Lower leg skin (tissue), 4 donors: ENCODE measurements around the gene GSG1L. TPM values are rescaled to one million over a fixed set of nuclear protein-coding genes. Genes with fewer than 3 reads are reported as not detected.
"Not testable (repeated sequence)": the region's sequence is repeated elsewhere in the genome, so short reads cannot be mapped to it uniquely, and the experiment has no call there.

Source experiments
- DNase-seq, 2 donors: peaks; one replicate each; pipeline ENCODE4 v3.0.0-alpha.2; 2019; ENCODE audit warnings: low spot score in 2 of 2
- H3K4me3 ChIP-seq: fragments of 200-600 bp; sonication (generic); 2 replicates; pipeline ENCODE4 v1.5.1; 2017; ENCODE audit warnings: mild to moderate bottlenecking, low read depth; ENCODE audit not compliant: poor library complexity, severe bottlenecking
- POLR2A ChIP-seq, 2 donors: fragments of 450-650 bp; IDR thresholded peaks; one replicate each; pipeline ENCODE4 v1.6.1; 2016 to 2017; ENCODE audit warnings: antibody characterized with exemption in 2 of 2, mild to moderate bottlenecking in 1 of 2, moderate library complexity in 1 of 2
- WGBS, 2 donors: methylation state at CpG; one replicate each; pipeline ENCODE4 v1.1.5; 2018; 5-methylcytosine and 5-hydroxymethylcytosine counted together
- intact Hi-C: fragments of 100-400 bp; cut with DNase I; formaldehyde crosslinking; loops from one replicate; pipeline ENCODE4 v1.15.0; 2023; ENCODE audit warnings: low total_unique reads
- total RNA-seq, 4 donors: library from RNA; depleted of rRNA; stranded (reverse); fragments of >200 nt; gene quantifications; one replicate each; pipeline ENCODE4 v1.1.0, GENCODE V29; 2016
- TF ChIP-seq, protein P1 (sequence below), 3 donors: fragments of 450-650 bp; IDR thresholded peaks; one replicate each; pipeline ENCODE4 v1.5.1; 2016; ENCODE audit warnings: antibody characterized with exemption in 3 of 3, mild to moderate bottlenecking in 3 of 3, moderate library complexity in 2 of 3

The GSG1L gene
- total RNA-seq, 4 donors from 2014 or later: 0.49 to 1.1 (median 0.59) TPM; not detected in 1

DNA sequence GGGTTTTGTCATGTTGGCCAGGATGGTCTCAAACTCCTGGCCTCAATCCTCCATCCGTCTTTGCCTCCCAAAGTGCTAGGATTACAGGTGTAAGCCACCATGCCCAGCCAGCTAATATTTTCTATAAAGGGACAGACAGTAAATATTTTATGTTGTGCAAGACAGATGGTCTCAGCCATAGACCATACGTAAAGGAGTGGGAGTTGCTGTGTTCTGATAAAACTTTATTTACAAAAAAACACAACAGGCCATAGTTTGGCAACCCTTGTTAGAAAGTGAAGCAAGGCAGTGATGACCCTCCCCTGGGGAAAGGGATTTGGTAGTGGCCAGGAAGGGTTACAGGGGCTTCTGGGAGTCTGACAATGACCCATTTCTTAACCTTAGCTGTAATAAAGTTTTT lies 119.7 kb downstream of the GSG1L start:
- no peak overlapping the region for H3K4me3 ChIP-seq
- no peak for TF ChIP-seq POLR2A (IDR thresholded peaks at IDR 0.05)
- TF ChIP-seq, protein P1, sequence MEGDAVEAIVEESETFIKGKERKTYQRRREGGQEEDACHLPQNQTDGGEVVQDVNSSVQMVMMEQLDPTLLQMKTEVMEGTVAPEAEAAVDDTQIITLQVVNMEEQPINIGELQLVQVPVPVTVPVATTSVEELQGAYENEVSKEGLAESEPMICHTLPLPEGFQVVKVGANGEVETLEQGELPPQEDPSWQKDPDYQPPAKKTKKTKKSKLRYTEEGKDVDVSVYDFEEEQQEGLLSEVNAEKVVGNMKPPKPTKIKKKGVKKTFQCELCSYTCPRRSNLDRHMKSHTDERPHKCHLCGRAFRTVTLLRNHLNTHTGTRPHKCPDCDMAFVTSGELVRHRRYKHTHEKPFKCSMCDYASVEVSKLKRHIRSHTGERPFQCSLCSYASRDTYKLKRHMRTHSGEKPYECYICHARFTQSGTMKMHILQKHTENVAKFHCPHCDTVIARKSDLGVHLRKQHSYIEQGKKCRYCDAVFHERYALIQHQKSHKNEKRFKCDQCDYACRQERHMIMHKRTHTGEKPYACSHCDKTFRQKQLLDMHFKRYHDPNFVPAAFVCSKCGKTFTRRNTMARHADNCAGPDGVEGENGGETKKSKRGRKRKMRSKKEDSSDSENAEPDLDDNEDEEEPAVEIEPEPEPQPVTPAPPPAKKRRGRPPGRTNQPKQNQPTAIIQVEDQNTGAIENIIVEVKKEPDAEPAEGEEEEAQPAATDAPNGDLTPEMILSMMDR (IDR thresholded peaks at IDR 0.05): no peak
- DNase-seq: no peak
- 74 to 87% methylated on average over 2 of the region's 2 CpGs for WGBS, 2 donors
- intact Hi-C loops: no loop called here

DNA sequence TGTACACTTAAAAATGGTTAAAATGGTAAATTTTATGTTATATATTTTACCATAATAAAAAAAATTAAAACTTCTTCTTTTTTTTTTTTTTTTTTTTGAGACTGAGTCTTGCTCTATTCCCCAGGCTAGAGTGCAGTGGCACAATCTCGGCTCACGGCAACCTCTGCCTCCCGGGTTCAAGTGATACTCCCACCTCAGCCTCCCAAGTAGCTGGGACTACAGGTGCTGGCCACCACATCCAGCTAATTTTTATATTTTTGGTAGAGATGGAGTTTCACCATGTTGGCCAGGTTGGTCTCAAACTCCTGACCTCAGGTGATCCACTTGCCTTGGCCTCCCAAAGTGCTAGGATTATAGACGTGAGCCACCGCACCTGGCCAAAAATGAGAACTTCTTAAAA lies 121.4 kb downstream of the GSG1L start:
- WGBS, 2 donors: 86 to 93% methylated on average over 5 of the region's 5 CpGs
- intact Hi-C loops, H3K4me3 ChIP-seq, DNase-seq: not testable (repeated sequence)

DNA sequence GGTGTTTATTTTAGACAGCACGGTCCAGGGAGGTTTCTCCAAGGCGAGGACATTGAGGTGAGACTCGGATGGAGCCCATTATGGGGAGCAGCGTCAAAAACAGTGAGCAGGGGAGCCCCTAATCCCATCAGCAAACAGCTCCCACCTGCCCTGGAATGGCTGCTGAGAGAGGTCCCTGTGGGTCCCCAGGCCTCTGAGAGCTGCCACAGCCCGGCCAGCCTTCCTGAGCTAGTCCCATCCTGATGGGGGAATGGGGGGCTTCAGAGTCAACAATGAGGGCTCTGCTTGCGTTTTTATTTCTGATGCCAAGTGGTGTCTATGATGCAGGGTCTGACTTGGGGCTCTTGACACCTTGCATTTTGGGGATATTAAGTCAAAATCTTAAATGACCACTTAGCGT lies 128.4 kb downstream of the GSG1L start:
- intact Hi-C loops: no loop called here
- no peak for DNase-seq
- no peak overlapping the region for H3K4me3 ChIP-seq
- WGBS, 2 donors: 72 to 85% methylated on average over 7 of the region's 7 CpGs
- TF ChIP-seq, protein P1 (IDR thresholded peaks at IDR 0.05): no peak
- no peak for TF ChIP-seq POLR2A (IDR thresholded peaks at IDR 0.05)

DNA sequence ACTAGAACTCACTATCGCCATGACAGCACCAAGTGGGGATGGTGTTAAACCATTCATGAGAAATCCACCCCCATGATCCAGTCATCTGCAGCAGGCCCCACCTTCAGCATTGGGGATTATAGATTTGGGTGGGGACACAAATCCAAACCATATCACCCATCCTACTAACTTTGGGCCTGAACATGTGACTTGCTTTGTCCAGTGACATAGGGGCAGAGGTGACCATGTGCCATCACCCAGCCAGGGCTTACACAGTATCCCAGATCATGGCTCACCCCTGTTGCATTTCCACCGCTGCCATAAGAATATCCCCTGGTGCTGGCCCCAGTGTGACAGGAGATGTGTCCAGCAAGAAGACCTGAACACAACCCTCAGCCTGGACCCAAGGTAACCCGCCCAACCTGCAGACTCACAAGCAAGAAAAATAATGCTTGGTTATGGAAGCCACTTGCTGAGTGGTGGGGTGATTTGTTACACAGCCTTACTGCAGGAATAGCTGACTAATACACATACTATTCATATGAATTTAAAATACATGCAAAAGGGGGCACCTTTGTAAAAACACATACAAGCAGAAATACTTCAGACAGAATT lies 130.9 kb downstream of the GSG1L start:
- TF ChIP-seq, protein P1 (IDR thresholded peaks at IDR 0.05): no peak
- no peak for TF ChIP-seq POLR2A (IDR thresholded peaks at IDR 0.05)
- intact Hi-C loops: no loop called here
- no peak overlapping the region for H3K4me3 ChIP-seq
- DNase-seq: no peak
- 57 to 67% methylated on average over 3 of the region's 3 CpGs for WGBS, 2 donors

DNA sequence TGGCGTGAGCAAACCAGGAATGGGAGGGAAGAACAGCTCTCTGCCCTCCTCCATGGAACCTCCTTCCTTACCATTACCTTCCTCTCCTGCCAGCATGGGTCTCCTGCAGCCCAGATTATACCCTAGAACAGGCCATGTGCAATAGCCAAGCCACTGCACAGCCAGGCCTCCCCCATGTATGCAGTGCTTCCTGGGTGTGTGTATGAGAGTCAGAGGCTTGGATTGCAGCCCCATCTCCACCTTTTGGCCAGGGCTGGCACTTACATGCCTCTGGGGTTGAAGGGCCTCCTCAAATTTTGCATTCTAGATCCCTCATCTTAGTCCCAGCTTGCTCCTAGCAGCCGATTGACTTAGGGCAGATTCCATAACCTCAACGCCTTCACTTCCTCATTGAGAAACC lies 133.7 kb downstream of the GSG1L start:
- intact Hi-C loops: no loop called here
- H3K4me3 ChIP-seq: no peak overlapping the region
- 65 to 69% methylated on average over 3 of the region's 3 CpGs for WGBS, 2 donors
- TF ChIP-seq, protein P1 (IDR thresholded peaks at IDR 0.05): no peak
- no peak for TF ChIP-seq POLR2A (IDR thresholded peaks at IDR 0.05)
- DNase-seq: no peak

DNA sequence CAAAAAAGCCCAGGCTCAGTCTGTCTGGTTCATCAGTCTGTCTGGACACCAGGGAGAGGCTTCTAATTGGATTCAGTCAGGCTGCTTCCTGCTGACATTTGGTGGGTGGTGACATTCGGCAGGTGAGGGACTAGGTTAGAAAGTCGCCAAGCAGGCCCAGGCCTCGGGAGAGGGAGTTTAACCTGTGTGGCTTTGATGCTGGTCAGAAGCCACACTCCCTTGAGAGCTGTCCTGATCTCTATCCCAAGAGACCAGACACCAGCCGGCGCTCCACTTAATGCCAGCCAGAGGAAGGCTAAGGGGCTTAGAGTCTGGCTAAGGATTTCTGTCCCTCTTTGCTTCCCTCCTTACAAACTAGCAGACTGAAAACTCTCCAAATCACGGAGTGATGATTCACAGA lies 135.0 kb downstream of the GSG1L start:
- no peak overlapping the region for H3K4me3 ChIP-seq
- 30 to 42% methylated on average over 6 of the region's 6 CpGs for WGBS, 2 donors
- no peak for DNase-seq
- intact Hi-C loops: no loop called here
- TF ChIP-seq, protein P1 (IDR thresholded peaks at IDR 0.05): no peak
- TF ChIP-seq POLR2A (IDR thresholded peaks at IDR 0.05): no peak
